Calu3 (cell line): ENCODE results near the gene THOC5. TPM values are rescaled to one million over a fixed set of nuclear protein-coding genes. Genes with fewer than 3 reads are reported as not detected.
A peak's percentile ranks its signal among the peaks of the same experiment; 100 is the strongest.

Source experiments
- BruUV-seq: library from RNA; stranded (reverse); fragments of 400-500 nt; replicated peaks from 2 replicates; lab custom pipeline; 2021; lab: Mats Ljungman, UMichigan
- CTCF ChIA-PET: fragments of 300-600 bp; sonication (Branson Sonifier 250); formaldehyde crosslinking; loops from one replicate; lab custom pipeline; 2022; ENCODE audit warnings: antibody characterized with exemption; lab: Charles Lee
- DNase-seq: peaks from one replicate; pipeline ENCODE4 v3.0.0; 2022
- H3K27ac Mint-ChIP-seq: one replicate; pipeline ENCODE4 v1.8.0; 2022; ENCODE audit warnings: mixed read lengths; ENCODE audit not compliant: unreplicated experiment
- H3K27me3 Mint-ChIP-seq: one replicate; pipeline ENCODE4 v1.8.0; 2022; ENCODE audit warnings: mixed read lengths; ENCODE audit not compliant: unreplicated experiment
- H3K36me3 Mint-ChIP-seq: one replicate; pipeline ENCODE4 v1.8.0; 2022; ENCODE audit warnings: mild to moderate bottlenecking, moderate library complexity, mixed read lengths; ENCODE audit not compliant: insufficient read depth, unreplicated experiment
- H3K4me1 Mint-ChIP-seq: one replicate; pipeline ENCODE4 v1.8.0; 2022; ENCODE audit warnings: mild to moderate bottlenecking, low read depth, mixed read lengths; ENCODE audit not compliant: unreplicated experiment
- H3K4me3 Mint-ChIP-seq: one replicate; pipeline ENCODE4 v1.8.0; 2022; ENCODE audit warnings: mild to moderate bottlenecking, low read depth, moderate library complexity, mixed read lengths; ENCODE audit not compliant: unreplicated experiment
- H3K9me3 Mint-ChIP-seq: one replicate; pipeline ENCODE4 v1.8.0; 2022; ENCODE audit warnings: low read depth, mixed read lengths; ENCODE audit not compliant: unreplicated experiment
- CTCF ChIP-seq: fragments of 200-600 bp; IDR thresholded peaks from one replicate; pipeline ENCODE4 v1.8.0; 2022; ENCODE audit warnings: antibody characterized with exemption; ENCODE audit not compliant: unreplicated experiment
- intact Hi-C: fragments of 100-400 bp; cut with micrococcal nuclease; formaldehyde crosslinking; loops from one replicate; pipeline ENCODE4 v1.10.0; 2022; ENCODE audit not compliant: unreplicated experiment
- total RNA-seq: library from RNA; stranded (reverse); gene quantifications from 2 replicates; pipeline ENCODE4 v1.2.3, GENCODE V29; 2022

The THOC5 gene
- total RNA-seq, 1 experiment from 2014 or later = 67.6 TPM

GRCh38 chr22:29580200-29580810 is 26.7 kb upstream of the THOC5 start:
- no peaks in the 10 kb centered on the region for H3K27me3 Mint-ChIP-seq

DNA sequence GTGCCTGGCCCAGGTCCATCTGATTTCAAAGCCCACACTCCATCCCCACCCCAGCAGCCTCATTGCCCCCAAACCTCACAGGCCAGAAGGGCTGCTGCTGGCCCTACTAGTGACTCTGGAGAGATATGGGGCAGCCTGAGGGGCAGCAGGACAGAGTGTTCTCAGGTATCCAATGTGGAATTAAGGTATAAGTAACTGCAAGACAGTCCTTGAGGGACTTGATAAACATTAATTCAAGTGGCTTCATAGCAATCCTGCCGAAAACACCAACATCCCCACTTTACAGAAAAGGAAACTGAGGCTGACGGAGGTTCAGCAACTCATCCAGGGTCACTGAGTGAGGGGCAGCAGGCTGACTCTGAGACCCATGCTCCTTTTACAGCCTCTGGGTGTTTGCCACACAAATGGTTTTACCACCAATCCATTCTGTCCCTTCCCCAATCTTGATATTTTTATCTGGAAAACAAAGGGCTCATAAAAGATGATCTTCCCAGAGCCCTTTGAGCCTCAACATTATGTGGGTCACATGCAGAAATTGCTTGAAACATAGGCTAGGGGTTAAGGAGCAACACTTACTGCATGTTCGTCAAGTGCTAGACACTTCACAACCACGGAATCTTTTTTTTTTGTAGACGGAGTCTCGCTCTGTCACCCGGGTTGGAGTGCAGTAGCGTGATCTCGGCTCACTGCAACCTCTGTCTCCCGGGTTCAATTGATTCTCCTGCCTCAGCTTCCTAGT is 25.1 kb upstream of the THOC5 start:
- Mint-ChIP-seq H3K9me3 (no peaks in the 10 kb centered on the region), H3K4me3 (no peak overlapping the region), H3K27ac (no peak overlapping the region), H3K27me3 (no peaks in the 10 kb centered on the region), H3K4me1 (peaks cover 25% of the 10 kb centered on the region), H3K36me3 (peaks cover 38% of the 10 kb centered on the region)
- intact Hi-C loops = no loop called here
- DNase-seq = no peak
- BruUV-seq = TSS peak; percentile 16
- CTCF ChIA-PET = no interaction called here
- no peak for TF ChIP-seq CTCF

More at GRCh38 chr22:29580200-29580810, 26.7 kb upstream of the THOC5 start:
- peak overlapping the region; percentile 73 for H3K4me3 Mint-ChIP-seq
- CTCF ChIA-PET = interaction anchor here (0.7 kb wide), 1 partner anchor 761 kb away, joined by 3 read pairs; no protein-coding TSS in a partner anchor
- no peak for TF ChIP-seq CTCF
- peaks cover 17% of the 10 kb centered on the region for H3K4me1 Mint-ChIP-seq
- peak overlapping the region; percentile 94 for H3K27ac Mint-ChIP-seq
- intact Hi-C loops = no loop called here
- H3K9me3 Mint-ChIP-seq = no peaks in the 10 kb centered on the region
- no TSS peak for BruUV-seq
- H3K36me3 Mint-ChIP-seq = peaks cover 29% of the 10 kb centered on the region
- DNase-seq = no peak

DNA sequence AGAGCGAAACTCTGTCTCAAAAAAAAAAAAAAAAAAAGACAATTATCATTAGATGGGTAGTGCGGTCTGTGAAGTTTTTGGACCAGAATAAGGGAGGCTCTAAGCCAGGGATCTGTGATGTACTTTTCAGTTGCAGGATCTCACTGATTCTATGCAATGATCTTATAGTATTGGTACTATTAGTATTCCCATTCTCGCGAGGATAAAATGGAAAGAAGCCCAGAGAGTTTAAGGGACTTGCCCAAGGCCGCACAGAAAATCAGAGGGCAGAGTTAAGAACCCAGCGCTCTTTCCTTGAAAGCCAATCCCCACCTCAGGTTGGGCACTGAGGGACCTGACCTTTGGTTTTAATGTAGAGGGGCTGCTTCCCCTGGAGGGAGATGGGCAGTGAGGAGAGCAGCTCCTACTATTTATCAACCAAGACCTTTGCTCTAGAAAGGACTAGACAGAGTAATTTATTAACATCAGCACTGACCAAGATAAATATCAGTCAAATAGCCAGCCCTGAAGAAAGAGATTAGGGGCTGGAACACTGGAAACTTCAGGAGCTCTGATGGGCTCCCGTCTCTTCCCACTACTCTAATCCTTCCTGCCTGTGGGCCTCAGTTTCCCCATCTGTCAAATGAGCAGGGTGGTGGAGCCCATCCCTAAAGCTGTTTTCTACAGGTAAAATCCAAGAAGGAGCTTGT is 21.3 kb upstream of the THOC5 start:
- BruUV-seq = no TSS peak
- no peaks in the 10 kb centered on the region for H3K27me3 Mint-ChIP-seq

More for the DNA sequence above, 21.3 kb upstream of the THOC5 start:
- H3K27ac Mint-ChIP-seq = no peak overlapping the region
- peaks cover 20% of the 10 kb centered on the region for H3K36me3 Mint-ChIP-seq
- no peak for DNase-seq
- H3K9me3 Mint-ChIP-seq = no peaks in the 10 kb centered on the region
- CTCF ChIA-PET = interaction anchor here (0.7 kb wide), 1 partner anchor 167 kb away, joined by 3 read pairs; no protein-coding TSS in a partner anchor
- intact Hi-C loops = no loop called here
- no peak for TF ChIP-seq CTCF
- H3K4me3 Mint-ChIP-seq = no peak overlapping the region
- H3K4me1 Mint-ChIP-seq = peaks cover 12% of the 10 kb centered on the region
